Activated CD8-positive, alpha-beta memory T cell treated with anti-CD3 and anti-CD28 coated beads for 36 hours (primary cell): ENCODE results near the gene LMBRD1. TPM values are rescaled to one million over a fixed set of nuclear protein-coding genes. Genes with fewer than 3 reads are reported as not detected.

ENCODE experiments used
- CTCF ChIA-PET: fragments of 350-600 bp; sonication (Branson Sonifier 250); formaldehyde crosslinking; loops from one replicate; lab custom pipeline; 2021; ENCODE audit warnings: antibody characterized with exemption; lab: Charles Lee
- POLR2A ChIA-PET: fragments of 350-600 bp; sonication (Branson Sonifier 250); formaldehyde crosslinking; loops from one replicate; lab custom pipeline; 2021; ENCODE audit warnings: antibody characterized with exemption; lab: Charles Lee
- total RNA-seq, 2 experiments: library from RNA; stranded (reverse); gene quantifications; one replicate each; pipeline ENCODE4 v1.2.3, GENCODE V29; 2021

Gene LMBRD1
- total RNA-seq, 2 experiments from 2014 or later = 14.0 TPM

DNA sequence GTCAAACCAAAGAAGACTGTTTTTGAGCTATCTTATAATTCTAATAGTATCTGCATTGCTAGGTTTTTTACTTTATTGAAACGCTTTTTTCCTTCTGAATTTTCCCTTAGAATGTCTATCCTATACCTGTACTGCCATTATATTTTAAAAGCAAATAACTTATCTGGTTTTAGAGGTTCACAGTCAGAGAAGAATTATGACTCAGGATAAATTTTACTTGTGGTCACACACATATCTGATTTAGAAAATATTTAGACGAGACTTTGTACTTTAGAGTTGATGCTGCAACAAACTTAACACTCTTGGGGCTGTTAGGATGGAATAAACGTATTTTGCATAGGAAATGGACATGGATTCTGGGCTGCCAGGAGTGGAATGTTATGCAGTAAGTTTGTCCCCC, 33.0 kb downstream of the LMBRD1 start:
- ChIA-PET POLR2A (no interaction called here), CTCF (no interaction called here)

DNA sequence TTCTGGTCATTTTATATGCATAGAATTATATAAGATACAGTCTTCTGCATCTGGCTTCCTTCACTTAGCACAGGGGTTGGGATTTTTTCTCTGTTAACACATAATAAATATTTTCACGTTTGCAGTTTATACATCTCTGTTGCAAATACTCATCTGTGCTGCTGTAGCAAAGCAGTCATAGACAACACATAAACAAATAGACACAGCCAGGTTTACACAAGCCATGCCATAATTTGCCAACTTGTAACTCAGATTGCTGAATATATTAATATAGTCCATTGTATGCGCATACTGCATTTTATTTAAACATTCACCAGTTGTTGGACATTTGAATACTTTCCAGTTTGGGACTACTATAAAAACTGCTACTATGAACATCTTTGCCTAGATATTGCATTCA, 35.0 kb downstream of the LMBRD1 start:
- ChIA-PET POLR2A (no interaction called here), CTCF (no interaction called here)

DNA sequence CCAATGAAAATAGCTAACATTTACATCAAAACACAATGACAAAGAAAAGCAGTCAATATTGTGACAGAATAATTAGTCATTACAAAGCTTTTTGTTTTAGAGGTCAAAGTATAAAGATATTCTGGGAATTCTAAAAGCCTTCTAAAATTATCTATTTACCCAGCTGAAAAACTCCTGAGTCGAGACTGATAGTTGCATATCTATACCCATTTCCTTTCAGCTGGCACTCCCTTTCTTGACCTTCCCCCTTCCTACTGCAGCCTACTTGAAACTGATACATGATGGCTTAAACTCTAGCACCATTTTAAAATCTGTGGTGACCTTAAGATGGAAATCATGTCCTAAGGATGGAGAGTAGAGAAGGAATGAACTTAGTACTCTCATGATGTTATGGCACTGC, 38.6 kb downstream of the LMBRD1 start:
- ChIA-PET POLR2A (no interaction called here), CTCF (no interaction called here)

DNA sequence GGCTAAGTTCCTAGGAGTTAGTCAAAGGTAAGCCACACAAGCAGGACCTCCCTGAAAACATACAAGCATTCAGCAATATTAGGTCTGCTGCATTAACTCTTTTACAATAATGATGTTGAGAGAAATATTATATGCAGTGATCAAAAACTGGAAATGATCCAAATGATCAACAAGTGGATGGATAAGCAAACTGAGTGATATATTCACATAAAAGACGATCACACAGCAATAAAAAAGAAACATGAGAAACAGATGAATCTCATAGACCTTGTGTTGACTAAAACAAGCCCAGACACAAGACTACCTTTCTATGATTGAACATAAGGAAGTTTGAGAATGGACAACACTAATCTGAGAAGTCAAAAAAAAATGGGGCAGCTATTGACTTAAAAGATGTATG, 39.9 kb downstream of the LMBRD1 start:
- CTCF ChIA-PET = interaction anchor here (0.9 to 1.0 kb wide), 2 partner anchors 15 to 40 kb away, joined by 3 read pairs; partner anchors contain the start of gene LMBRD1
- POLR2A ChIA-PET = no interaction called here

DNA sequence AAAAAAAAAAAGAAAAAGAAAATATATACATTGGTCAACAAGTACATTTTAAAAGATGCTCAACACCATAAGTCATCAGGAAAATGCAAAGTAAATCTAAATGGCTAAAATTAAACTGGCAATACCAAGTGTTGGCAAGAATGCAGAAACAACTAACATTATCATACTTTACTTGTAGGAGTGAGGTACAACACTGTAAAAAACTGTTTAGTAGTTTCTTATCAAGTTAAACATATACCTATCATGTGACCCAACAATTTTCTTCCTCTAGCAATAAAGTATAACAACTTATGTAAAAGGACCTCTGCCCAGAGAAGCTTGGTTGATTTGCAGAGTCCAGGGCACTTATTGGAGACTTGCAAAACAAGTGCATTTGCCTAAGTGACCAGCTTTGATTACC, 40.4 kb downstream of the LMBRD1 start:
- ChIA-PET POLR2A (no interaction called here), CTCF (interaction anchor here (0.9 to 1.0 kb wide), 2 partner anchors 15 to 40 kb away, joined by 3 read pairs; partner anchors contain the start of gene LMBRD1)

DNA sequence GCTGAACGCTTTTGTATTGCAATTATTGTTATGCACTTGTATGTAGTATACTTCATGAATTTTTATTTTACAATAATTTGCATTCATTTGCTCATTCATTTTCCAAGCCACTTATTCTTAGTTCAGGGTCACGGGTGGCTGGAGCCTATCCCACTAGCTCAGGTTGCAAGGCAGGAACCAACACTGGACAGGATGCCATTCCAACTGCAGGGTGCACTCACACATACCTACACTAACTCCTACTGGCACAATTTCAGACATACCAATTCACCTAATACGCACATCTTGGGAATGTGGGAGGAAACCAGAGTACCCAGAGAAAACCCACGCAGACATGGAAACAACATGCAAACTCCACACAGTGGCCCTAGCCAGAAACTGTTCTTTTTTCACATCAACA, 61.8 kb downstream of the LMBRD1 start:
- CTCF ChIA-PET = no interaction called here
- POLR2A ChIA-PET = no interaction called here

DNA sequence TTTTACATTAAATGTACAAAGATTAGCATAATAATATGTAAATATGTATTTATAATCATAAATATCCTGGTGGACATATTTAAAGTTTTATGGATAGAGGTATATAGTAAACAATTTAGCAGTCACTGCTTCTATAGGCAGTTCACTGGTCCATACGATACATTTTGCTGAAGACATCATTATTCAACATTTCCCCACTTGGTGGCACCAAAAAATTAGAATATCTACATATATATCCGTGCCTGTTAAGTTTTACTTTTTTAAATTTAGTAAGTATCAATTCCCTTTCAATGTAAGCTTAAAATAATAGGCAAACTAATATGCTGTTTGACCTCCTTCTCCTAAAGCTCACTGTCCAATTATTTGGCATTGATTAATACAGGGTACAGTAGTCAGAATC, 64.2 kb downstream of the LMBRD1 start:
- ChIA-PET CTCF (no interaction called here), POLR2A (no interaction called here)

DNA sequence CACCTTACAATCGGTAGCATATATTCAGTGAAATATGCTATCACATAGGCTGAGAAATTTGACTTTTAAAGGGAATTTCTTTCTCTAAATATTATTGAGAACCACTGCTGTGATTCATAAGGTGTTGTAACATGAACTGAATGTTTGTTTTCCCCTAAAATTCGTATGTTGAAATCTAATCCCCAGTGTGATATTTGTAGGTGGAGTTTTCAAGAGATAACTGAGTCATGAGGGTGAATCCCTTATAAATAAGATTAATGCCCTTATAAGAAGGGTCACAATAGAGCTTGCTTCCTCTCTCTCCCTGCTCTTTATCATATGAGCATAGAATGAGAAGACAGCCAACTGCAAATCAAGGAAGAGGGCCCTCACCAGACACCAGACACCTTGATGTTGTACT, 64.8 kb downstream of the LMBRD1 start:
- ChIA-PET POLR2A (no interaction called here), CTCF (no interaction called here)

DNA sequence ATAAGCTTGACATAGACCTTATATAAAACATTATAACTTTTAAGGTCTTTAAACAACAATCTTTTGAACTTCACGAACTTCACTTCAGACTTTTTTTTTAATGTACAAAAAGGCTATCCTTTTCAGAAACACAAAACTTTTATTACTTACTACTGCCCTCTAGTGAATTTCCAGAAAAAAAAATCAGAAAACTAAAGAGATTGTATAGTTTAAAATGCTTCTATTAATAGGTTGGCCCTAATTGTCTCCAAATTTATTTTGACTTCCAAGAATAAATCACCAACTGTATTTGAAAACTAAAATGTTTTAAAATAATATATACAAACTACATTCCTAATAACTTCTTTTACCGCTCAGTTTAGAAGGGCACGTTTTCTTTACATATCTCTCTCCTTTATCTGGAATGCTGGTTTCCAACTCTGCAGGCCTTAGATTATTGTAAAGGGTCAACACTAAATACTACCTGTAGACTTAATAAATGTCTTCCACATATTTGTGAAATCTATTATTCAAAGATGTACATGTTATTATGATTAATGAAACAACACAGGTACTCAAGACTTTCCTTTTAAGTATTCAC, 66.8 kb downstream of the LMBRD1 start:
- ChIA-PET POLR2A (no interaction called here), CTCF (no interaction called here)

DNA sequence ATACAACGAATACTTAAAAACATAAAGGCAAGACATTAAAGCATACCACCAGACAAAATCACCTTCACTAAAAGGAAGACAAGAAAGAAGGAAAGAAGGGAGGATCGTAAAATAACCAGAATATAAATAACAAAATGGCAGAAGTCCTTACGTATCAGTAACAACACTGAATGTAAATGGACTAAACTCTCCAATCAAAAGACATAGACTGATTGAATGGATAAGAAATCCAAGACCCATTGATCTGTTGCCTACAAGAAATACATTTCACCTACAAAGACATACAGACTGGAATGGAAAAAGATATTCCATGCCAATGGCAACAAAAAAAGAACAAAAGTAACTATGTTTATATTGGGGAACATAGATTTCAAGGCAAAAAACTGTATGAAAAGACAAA, 74.1 kb downstream of the LMBRD1 start:
- CTCF ChIA-PET = no interaction called here
- POLR2A ChIA-PET = no interaction called here

DNA sequence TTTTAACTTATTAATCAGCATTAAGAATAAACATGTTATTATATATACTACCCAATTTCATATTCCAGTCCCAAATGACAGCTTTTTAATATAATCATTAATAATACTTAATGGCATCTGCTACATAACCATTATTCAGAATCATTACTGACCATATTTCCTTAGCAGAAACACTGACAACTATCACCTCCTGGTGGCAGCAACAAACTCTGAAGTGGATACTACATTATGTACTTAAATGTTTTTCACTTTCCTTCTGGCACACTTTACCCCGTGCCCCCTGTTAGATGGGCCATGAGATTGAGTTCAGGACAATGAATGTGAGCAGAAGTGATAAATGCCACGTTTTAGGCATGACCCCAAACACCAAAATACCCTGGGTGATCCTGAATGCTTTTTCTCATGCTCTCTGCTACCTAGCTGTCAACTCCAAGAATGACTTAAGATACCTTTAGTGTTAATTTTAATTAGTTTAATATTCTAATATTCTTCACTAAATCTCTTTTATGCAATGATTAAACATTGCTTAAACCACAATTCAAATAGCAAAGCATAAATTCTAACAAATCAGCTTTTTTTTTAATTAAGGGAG, 77.1 kb downstream of the LMBRD1 start:
- CTCF ChIA-PET = no interaction called here

DNA sequence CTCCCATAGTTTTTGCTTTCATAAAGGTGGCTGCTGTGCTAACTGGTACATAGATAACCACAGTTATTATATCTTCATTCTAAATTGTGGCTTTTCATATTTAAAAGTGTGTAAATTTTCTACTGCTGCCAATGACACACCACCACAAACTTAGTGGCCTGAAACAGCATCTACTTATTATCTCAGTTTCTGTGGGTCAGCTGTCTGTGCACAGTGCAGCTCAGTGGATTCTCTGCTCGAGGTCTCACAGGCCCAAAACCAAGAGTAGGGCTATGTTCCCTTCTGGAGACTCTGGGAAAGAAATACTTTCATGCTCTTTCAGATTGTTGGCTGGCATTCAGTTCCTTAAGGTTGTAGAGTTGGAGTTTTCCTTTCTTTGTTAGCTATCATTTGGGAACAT, 90.1 kb downstream of the LMBRD1 start:
- POLR2A ChIA-PET = no interaction called here
- CTCF ChIA-PET = no interaction called here

More for the DNA sequence above, 77.1 kb downstream of the LMBRD1 start:
- POLR2A ChIA-PET = no interaction called here

DNA sequence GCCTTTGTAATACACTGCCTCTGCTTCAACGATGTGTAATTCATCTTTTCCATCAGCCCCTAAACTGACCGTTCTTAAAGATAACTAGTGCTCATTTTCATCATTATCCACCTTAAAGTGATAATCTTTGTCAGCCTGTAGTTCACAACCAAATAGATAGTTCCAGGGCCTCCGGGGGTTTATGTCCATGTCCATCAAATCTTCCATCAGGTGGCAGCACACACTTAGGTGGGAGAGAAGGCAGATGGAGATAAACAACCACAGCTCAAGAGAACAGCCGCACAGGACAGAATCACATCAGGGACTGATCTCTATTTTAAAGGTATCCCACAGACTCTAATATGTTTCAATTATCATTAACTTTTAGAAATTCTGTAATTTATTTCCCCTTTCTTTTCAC, 90.9 kb downstream of the LMBRD1 start:
- ChIA-PET CTCF (no interaction called here), POLR2A (no interaction called here)

DNA sequence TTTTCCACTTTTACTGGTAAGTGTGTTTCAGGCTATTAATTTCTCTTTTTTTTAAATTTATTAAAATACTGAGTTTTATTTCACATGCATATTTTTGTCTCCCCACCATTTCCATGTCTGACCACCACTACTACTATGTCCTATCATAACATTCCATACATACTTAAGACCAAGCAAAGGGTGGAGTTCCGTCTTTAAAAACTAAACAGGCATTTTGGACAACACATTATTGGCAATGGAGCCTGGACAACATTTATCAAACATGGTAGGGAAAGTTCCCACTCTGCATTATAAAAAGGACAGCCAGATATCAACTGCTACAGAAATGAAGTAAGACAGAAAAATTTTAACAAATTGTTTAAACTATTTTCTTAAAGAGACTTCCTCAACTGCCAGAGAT, 91.9 kb downstream of the LMBRD1 start:
- ChIA-PET POLR2A (no interaction called here), CTCF (no interaction called here)

DNA sequence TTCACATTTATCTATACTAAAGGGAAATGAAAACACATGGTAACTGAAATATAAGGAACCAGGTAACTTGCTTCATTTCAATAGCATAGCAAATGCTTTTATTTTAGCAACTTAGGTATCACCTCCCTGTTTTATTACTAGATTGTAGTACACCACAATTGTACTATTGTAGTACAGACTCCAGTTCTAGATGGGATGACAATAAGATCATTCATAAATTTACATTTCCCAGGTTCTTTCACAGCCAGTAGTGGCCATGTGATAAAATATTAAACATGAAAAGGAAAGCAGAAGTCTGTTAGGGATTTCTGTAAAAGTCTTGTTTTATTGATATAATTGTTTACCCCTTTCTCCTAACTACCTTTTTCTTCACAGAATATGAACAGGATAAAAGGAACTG, 97.2 kb downstream of the LMBRD1 start:
- ChIA-PET POLR2A (no interaction called here), CTCF (no interaction called here)

DNA sequence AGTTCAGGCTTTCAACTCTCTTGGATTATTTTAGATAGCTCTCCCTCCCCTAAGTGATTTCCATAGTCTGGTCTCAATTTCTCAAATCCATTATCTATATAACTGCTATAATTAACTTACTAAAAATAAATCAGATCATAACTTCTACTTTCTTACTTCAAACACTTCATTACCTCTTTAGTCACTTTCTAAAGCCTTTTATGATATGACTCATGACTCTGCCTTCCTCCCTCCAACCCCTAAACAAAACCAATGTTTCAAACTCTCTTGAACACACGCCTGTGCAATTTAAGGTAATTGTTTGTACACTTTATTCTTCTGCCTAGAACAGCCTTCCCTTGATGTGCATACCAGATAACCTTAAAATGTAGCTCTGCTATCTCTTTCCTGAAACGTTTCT, 100.5 kb downstream of the LMBRD1 start:
- POLR2A ChIA-PET = no interaction called here
- CTCF ChIA-PET = no interaction called here

DNA sequence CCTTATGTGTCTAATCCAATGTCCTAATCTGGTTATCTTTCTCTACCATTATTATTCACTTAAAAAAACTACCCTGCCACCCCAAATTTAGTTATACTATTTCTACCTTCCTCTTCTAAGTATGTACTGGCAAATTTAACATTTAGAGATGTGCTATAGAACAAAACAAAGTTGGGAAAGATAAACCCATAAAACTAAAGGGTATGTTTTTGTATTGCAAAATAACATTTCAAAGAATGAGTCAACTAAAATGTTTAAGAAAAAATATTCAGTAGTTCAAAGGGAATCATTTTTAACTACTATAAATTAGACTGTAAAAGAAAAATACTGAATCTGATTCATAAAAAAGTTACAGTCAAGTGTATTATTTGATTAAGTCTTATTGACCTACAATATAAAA, 103.0 kb downstream of the LMBRD1 start:
- ChIA-PET POLR2A (no interaction called here), CTCF (no interaction called here)

DNA sequence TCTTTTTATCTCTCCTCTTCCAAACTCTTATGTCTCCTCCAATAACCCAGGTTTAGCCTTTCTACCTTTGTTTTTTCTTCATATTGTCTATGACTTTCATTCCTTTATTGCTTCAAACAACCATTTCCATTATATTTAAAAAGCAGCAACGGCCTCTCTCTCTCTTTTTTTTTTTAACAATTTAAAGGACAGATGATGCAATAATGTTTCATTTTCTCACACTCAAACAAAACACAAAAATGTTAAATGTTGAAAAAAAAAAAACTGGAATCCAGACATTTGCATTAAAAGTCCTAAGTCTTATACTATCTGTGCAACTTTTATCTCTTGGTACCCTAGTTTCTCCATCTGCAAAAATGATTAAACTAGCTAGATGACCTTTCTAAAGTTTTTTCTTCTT, 105.8 kb downstream of the LMBRD1 start:
- CTCF ChIA-PET = interaction anchor here (0.7 kb wide), 1 partner anchor 705 kb away, joined by 4 read pairs; no protein-coding TSS in a partner anchor

DNA sequence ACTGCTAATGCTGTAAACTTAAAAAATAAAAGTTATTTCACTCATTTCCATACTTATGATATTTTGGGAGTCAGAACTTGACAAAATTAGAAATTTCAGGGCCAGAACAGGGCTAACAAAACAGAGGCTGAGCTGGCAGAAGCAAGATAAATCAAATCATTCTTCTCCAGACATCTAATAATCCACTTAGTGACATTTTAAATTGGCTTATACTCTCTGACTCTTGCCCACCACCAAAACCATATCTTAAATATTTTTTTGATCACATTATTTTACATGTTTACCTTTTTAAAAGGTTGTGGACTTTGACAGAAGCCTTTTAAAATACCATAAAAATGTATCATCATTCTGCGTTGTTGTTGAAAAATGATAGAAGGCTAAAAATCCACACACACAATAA, 116.5 kb downstream of the LMBRD1 start:
- ChIA-PET POLR2A (no interaction called here), CTCF (no interaction called here)

More for the DNA sequence above, 105.8 kb downstream of the LMBRD1 start:
- POLR2A ChIA-PET = interaction anchor here (0.7 kb wide), 1 partner anchor 768 kb away, joined by 6 read pairs; no protein-coding TSS in a partner anchor

DNA sequence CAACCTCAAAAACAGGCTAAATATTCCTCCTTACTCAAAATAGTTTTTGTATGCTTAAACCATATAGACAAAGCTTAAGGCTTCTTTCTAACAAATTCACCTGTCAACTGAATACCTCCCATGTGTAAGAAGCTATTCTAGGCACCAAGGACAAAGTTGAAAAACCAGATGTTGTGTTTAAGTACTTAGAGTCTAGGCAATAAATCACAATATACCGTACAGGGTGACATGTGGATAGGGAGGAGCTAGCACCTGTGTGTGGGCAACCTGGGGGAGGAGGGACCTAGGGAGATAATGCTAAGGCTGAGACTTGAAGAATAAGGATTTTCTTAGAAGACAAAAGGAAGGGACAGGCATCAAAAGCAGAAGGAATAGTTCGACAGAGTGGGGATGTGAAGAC, 123.5 kb downstream of the LMBRD1 start:
- ChIA-PET POLR2A (no interaction called here), CTCF (no interaction called here)

DNA sequence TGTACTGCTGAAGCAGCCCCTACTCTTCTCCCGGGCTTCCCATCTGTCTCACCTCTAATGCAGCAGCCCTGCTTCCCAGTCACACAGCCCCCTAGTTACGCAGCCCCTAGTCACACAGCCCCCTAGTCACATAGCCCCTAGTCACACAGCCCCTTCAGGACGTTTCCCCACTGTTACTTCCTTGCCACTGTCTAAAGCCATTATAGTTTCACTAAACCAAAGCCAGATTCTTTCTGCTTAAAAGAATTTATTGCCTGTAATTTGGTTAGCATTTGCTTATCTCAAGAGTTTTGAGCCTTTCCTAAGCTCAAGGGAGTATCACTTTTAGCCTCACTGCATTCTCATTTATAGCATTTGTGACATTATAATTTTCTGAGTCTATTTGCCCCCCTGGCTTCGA, 127.9 kb downstream of the LMBRD1 start:
- ChIA-PET CTCF (no interaction called here), POLR2A (no interaction called here)
